ENCODE measurements around the gene CDAN1.

DNA sequence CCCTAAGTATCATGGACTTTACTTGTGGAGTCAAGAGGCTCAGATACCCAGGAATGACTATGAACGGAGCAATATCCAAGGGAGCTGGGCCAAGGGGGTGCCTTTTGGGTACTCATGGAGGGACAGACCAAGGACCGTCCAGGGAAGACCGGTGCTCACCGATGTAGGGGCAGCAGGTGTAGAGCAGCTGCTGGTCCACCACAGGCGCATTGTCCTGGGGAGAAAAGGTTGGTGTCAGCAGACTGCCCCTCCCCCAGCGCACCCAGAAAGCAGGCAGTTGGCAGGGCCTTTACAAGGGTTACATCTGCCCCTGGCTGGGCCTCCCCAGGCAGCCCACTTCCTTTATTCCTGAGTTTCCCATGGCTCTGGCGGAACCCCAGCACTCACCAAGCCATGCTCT lies 7.5 kb downstream of the CDAN1 start:
- TF ChIP-seq CTCF (IDR thresholded peaks at IDR 0.05; ENCODE audit: extremely low read depth in 1 of 2, insufficient read depth in 1 of 2, low read depth in 1 of 2, low read length in 2 of 2) = no peak
- no peak for TF ChIP-seq FOS (IDR thresholded peaks at IDR 0.05; ENCODE audit: borderline replicate concordance, insufficient read depth, low read length)
- no peak for TF ChIP-seq POLR2A (IDR thresholded peaks at IDR 0.05; ENCODE audit: low read depth, low read length)
- TF ChIP-seq POLR2AphosphoS5 (IDR thresholded peaks at IDR 0.05; ENCODE audit: insufficient read depth, low read depth, low read length) = no peak
- TF ChIP-seq JUN (IDR thresholded peaks at IDR 0.05; ENCODE audit: borderline replicate concordance, insufficient read depth, insufficient read length, low read depth) = no peak
- no peak for TF ChIP-seq GATA2 (IDR thresholded peaks at IDR 0.05; ENCODE audit: insufficient read depth, insufficient read length, low read depth, low read length)
- no peak for TF ChIP-seq MAX (IDR thresholded peaks at IDR 0.05; ENCODE audit: insufficient read depth, insufficient read length)
- TF ChIP-seq EZH2 (IDR thresholded peaks at IDR 0.05; ENCODE audit: borderline replicate concordance, low read depth, low read length, severe bottlenecking) = no peak
- TF ChIP-seq MYC (IDR thresholded peaks at IDR 0.05; ENCODE audit: low read depth, low read length) = no peak
